ENCODE data around the gene LSR.

Gene LSR

DNA sequence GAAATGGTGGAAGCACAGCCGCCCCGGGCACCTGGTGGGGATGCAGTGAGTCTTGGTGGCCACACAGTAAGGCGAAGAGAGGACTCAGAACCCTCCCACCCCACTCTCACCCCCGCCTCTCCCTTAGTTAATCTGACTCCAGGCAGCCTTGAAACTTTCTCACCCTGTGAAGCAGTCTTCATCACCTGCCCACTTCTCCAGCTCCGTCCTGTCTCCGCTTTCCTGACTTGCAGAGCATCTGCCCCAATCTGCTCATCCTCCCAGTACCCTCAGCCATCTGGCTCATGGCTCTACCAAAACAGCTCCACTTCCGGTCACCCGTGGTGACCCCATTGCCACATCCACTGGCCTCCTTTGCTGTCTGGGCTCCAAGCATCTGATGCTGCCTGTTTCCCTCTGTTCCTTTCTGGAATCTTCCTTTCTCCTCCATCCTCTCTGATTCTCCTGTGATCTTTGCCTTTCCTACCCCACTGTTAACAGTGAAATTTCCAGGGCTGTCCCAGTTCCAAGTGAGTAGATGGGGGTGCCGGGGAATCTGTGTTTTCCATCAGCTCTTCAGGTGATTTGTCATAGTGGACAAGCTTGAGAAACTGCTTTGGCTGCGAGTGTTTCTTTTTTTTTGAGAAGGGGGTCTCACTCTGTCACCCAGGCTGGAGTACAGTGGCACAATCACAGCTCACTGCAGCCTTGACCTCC lies 24.3 kb downstream of the LSR start:
- no peak overlapping the region for H3K4me3 ChIP-seq (ENCODE audit: control insufficient read depth, low read depth, low read length)
- DNase-seq (ENCODE audit: low read depth) = no peak
- TF ChIP-seq, protein P1, sequence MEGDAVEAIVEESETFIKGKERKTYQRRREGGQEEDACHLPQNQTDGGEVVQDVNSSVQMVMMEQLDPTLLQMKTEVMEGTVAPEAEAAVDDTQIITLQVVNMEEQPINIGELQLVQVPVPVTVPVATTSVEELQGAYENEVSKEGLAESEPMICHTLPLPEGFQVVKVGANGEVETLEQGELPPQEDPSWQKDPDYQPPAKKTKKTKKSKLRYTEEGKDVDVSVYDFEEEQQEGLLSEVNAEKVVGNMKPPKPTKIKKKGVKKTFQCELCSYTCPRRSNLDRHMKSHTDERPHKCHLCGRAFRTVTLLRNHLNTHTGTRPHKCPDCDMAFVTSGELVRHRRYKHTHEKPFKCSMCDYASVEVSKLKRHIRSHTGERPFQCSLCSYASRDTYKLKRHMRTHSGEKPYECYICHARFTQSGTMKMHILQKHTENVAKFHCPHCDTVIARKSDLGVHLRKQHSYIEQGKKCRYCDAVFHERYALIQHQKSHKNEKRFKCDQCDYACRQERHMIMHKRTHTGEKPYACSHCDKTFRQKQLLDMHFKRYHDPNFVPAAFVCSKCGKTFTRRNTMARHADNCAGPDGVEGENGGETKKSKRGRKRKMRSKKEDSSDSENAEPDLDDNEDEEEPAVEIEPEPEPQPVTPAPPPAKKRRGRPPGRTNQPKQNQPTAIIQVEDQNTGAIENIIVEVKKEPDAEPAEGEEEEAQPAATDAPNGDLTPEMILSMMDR (IDR thresholded peaks at IDR 0.05; ENCODE audit: control insufficient read depth, insufficient read depth, low read depth, low read length, missing control alignments) = no peak

DNA sequence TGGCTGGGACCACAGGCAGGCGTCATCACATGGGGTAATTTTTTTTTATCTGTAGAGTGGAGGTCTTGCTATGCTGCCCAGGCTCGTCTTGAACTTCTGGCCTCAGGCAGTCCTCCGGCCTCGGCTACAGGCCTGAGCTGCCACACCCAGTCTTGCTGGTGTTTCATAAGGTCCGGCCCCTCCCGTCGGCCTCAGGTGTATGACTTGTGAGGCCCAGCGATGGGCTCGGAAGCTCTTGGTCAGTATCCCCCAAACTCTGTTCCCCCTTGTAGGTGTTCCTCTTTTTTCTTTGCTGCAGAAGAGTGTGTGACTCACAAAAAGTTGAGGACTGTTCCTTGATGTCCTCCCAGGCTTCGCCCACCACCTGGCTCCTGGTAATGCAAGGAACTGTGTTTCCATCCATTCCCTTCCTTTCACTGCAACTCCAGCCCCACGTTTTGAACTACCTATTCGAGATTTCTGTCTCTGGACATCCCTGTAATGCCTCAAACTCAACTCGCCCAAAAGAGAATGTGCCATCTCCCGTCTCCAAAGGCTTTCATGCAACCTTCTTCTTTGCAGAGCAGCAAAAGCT lies 25.0 kb downstream of the LSR start:
- TF ChIP-seq, protein P1 (IDR thresholded peaks at IDR 0.05; ENCODE audit: control insufficient read depth, insufficient read depth, low read depth, low read length, missing control alignments) = no peak
- H3K4me3 ChIP-seq (ENCODE audit: control insufficient read depth, low read depth, low read length) = no peak overlapping the region
- no peak for DNase-seq (ENCODE audit: low read depth)

DNA sequence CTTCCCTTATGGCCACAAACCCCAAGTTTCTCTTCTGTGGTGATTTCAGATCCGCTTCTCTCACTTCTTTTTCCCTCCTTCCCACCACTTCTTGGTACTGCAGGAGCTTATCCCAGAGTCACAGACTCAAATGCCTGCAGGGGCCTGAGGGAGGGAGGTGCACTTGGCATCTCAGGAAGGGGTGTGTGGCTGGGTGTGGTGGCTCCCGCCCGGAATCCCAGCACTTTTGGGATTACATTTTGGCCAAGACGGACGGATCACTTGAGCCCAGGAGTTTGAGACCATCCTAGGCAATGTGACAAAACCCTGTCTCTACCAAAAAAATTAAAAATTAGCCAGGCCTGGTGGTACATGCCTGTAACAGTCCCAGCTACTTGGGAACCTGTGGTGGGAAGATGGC lies 25.5 kb downstream of the LSR start:
- TF ChIP-seq, protein P1 (IDR thresholded peaks at IDR 0.05; ENCODE audit: control insufficient read depth, insufficient read depth, low read depth, low read length, missing control alignments) = no peak
- H3K4me3 ChIP-seq (ENCODE audit: control insufficient read depth, low read depth, low read length) = no peak overlapping the region
- no peak for DNase-seq (ENCODE audit: low read depth)

DNA sequence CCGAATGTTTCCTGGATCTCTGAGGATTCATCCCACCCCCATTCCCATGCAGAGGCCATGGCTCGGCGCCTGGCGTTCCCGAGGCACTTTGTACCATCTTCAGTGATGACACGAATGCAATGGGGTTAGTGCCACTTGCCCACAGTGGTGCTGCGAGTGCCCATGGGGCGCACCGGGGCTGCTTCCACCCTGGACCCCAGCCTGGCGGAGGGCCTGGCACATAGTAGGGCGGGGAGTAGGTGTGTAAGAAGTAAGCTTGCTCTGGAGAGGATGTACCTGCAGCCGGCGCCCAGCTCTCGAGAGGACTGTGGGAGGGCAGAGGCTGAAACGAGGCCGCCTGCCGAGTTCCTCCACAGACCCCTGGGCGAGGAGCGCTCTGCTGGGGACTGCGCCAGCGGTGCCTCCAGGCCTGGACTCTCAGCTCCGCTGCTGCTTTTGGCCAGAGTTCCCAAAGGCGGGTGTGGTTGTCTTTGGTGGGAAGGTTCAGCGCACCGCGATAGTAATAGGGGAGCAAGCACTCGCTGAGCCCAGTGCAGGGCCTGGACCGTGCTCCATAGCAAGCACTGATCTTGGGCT lies 28.0 kb downstream of the LSR start:
- TF ChIP-seq, protein P1 (IDR thresholded peaks at IDR 0.05; ENCODE audit: control insufficient read depth, insufficient read depth, low read depth, low read length, missing control alignments) = no peak
- no peak for DNase-seq (ENCODE audit: low read depth)
- H3K4me3 ChIP-seq (ENCODE audit: control insufficient read depth, low read depth, low read length) = no peak overlapping the region

DNA sequence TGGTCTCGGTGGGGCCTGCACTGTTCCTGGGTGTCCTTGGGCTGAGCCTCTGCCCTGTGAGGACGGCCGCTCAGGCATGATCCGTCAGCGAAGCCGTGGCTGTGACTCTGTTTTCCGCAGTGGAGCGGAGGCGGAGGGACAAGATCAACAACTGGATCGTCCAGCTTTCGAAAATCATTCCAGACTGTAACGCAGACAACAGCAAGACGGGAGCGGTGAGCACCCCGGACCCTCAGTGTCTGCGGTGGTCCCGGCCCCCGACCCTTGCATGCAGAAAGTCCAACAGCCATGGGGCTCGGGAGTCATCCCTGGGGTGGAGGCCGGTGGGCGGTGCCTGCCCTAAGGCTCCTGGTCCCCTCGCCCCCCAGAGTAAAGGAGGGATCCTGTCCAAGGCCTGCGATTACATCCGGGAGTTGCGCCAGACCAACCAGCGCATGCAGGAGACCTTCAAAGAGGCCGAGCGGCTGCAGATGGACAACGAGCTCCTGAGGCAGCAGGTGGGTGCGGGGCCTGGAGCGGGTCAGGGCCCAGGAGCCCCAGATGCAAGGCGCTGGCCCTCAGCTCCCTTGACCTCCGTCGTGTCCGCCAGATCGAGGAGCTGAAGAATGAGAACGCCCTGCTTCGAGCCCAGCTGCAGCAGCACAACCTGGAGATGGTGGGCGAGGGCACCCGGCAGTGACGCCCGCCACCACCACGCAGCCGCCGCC lies 29.9 kb downstream of the LSR start:
- TF ChIP-seq, protein P1 (IDR thresholded peaks at IDR 0.05; ENCODE audit: control insufficient read depth, insufficient read depth, low read depth, low read length, missing control alignments) = no peak
- no peak overlapping the region for H3K4me3 ChIP-seq (ENCODE audit: control insufficient read depth, low read depth, low read length)

DNA sequence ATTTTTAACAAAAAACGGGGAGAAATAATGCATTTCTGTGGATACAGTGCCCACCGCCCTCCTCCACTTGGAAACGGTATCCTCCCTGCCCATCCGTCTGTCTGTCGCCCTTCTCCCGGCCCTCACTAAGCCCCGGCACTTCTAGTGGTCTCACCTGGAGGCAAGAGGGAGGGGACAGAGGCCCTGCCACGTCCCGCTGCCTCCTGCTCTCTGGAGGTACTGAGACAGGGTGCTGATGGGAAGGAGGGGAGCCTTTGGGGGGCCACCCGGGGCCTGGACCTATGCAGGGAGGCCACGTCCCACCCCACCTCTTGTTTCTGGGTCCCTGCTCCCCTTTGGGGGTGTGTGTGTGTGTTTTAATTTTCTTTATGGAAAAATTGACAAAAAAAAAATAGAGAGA lies 30.6 kb downstream of the LSR start:
- TF ChIP-seq, protein P1 (IDR thresholded peaks at IDR 0.05; ENCODE audit: control insufficient read depth, insufficient read depth, low read depth, low read length, missing control alignments) = no peak
- no peak overlapping the region for H3K4me3 ChIP-seq (ENCODE audit: control insufficient read depth, low read depth, low read length)
- no peak for DNase-seq (ENCODE audit: low read depth)

More for the DNA sequence above, 29.9 kb downstream of the LSR start:
- DNase-seq (ENCODE audit: low read depth) = no peak

All from AG09309 (cell line).